Trophoblast cell (in vitro differentiated cells and primary cell): ENCODE results near the gene PREX1.

Experiments
- DNase-seq, 2 donors: peaks; one replicate each; pipeline ENCODE4 v3.0.0-alpha.2; 2016
- H2AFZ ChIP-seq: 2 replicates; pipeline ENCODE4 v1.6.1; 2013; ENCODE audit warnings: low read length, moderate library complexity, mild to moderate bottlenecking; ENCODE audit not compliant: insufficient read depth, poor library complexity
- H2AK5ac ChIP-seq: 2 replicates; pipeline ENCODE4 v1.6.1; 2013; ENCODE audit warnings: mild to moderate bottlenecking, low read length
- H2BK120ac ChIP-seq: 2 replicates; pipeline ENCODE4 v1.6.1; 2013; ENCODE audit warnings: low read length, mild to moderate bottlenecking, moderate library complexity; ENCODE audit not compliant: insufficient read depth, poor library complexity
- H2BK12ac ChIP-seq: 2 replicates; pipeline ENCODE4 v1.6.1; 2013; ENCODE audit warnings: mild to moderate bottlenecking, low read length, moderate library complexity
- H2BK5ac ChIP-seq: 2 replicates; pipeline ENCODE4 v1.6.1; 2013; ENCODE audit warnings: low read length, low read depth, moderate library complexity, mild to moderate bottlenecking; ENCODE audit not compliant: poor library complexity
- H3K14ac ChIP-seq: 2 replicates; pipeline ENCODE4 v1.6.1; 2013; ENCODE audit warnings: mild to moderate bottlenecking, low read length
- H3K18ac ChIP-seq: 2 replicates; pipeline ENCODE4 v1.6.1; 2013; ENCODE audit warnings: mild to moderate bottlenecking, low read length
- H3K23ac ChIP-seq: 2 replicates; pipeline ENCODE4 v1.6.1; 2013; ENCODE audit warnings: low read length
- H3K27ac ChIP-seq: 2 replicates; pipeline ENCODE4 v1.5.1; 2013; ENCODE audit warnings: low read depth, mild to moderate bottlenecking, inconsistent platforms, low read length, moderate library complexity
- H3K27me3 ChIP-seq: 2 replicates; pipeline ENCODE4 v1.6.1; 2013; ENCODE audit warnings: inconsistent platforms, mild to moderate bottlenecking, low read length, moderate library complexity; ENCODE audit not compliant: insufficient read depth
- H3K36me3 ChIP-seq, 2 experiments: 1 replicate in 1 of 2; 2 replicates in 1 of 2; pipeline ENCODE4 v1.6.1; 2013; ENCODE audit warnings: low read length in 2 of 2, mild to moderate bottlenecking in 2 of 2, moderate library complexity in 1 of 2; ENCODE audit not compliant: insufficient read depth in 2 of 2, control insufficient read depth in 1 of 2
- H3K4ac ChIP-seq: 2 replicates; pipeline ENCODE4 v1.6.1; 2013; ENCODE audit warnings: low read depth, mild to moderate bottlenecking, low read length, moderate library complexity
- H3K4me1 ChIP-seq, 2 experiments: 1 replicate in 1 of 2; 2 replicates in 1 of 2; pipeline ENCODE4 v1.6.1; 2013; ENCODE audit warnings: low read length in 2 of 2, mild to moderate bottlenecking in 2 of 2, moderate library complexity in 1 of 2; ENCODE audit not compliant: insufficient read depth in 2 of 2, control insufficient read depth in 1 of 2
- H3K4me2 ChIP-seq: 2 replicates; pipeline ENCODE4 v1.6.1; 2013; ENCODE audit warnings: inconsistent platforms, mild to moderate bottlenecking, low read length, moderate library complexity
- H3K4me3 ChIP-seq: 2 replicates; pipeline ENCODE4 v1.5.1; 2013; ENCODE audit warnings: mild to moderate bottlenecking, low read depth, low read length, inconsistent platforms
- H3K79me1 ChIP-seq: one replicate; pipeline ENCODE4 v1.6.1; 2013; ENCODE audit warnings: low read length
- H3K79me2 ChIP-seq: 2 replicates; pipeline ENCODE4 v1.6.1; 2013; ENCODE audit warnings: low read length, mild to moderate bottlenecking; ENCODE audit not compliant: control insufficient read depth, insufficient read depth, poor library complexity
- H3K9ac ChIP-seq: 2 replicates; pipeline ENCODE4 v1.6.1; 2013; ENCODE audit warnings: mild to moderate bottlenecking, low read length
- H3K9me3 ChIP-seq: 2 replicates; pipeline ENCODE4 v1.6.1; 2013; ENCODE audit warnings: low read depth, mild to moderate bottlenecking, control low read depth, inconsistent platforms, low read length; ENCODE audit not compliant: insufficient read depth
- H4K12ac ChIP-seq: 2 replicates; pipeline ENCODE4 v1.6.1; 2013; ENCODE audit warnings: low read depth, mild to moderate bottlenecking, low read length, moderate library complexity
- H4K8ac ChIP-seq: 2 replicates; pipeline ENCODE4 v1.6.1; 2013; ENCODE audit warnings: low read depth, mild to moderate bottlenecking, low read length, moderate library complexity
- H4K91ac ChIP-seq: one replicate; pipeline ENCODE4 v1.6.1; 2013; ENCODE audit warnings: low read depth, mild to moderate bottlenecking, low read length, moderate library complexity
- WGBS: extraction: QIAGEN DNeasy Blood & Tissue Kit; methylation state at CpG from one replicate; pipeline ENCODE4 v1.1.7; 2013; ENCODE audit warnings: missing lambda C conversion rate; ENCODE audit not compliant: insufficient read length, insufficient coverage; ENCODE audit errors: extremely low coverage; 5-methylcytosine and 5-hydroxymethylcytosine counted together

PREX1 gene

GRCh38 chr20:48822178-48822577 lies 5.6 kb downstream of the PREX1 start:
- Histone ChIP-seq H3K9ac (no peak overlapping the region), H3K23ac (no peak overlapping the region), H4K91ac (no peak overlapping the region), H3K9me3 (no peaks in the 10 kb centered on the region), H2BK5ac (no peak overlapping the region), H3K79me1 (peaks cover 2% of the 10 kb centered on the region), H4K12ac (no peak overlapping the region), H2BK120ac (no peak overlapping the region), H2BK12ac (no peak overlapping the region), H3K4ac (no peak overlapping the region), H3K36me3 (no peaks in the 10 kb centered on the region), H3K4me1 (peaks cover 0 to under 1% of the 10 kb centered on the region in 2 experiments), H3K79me2 (no peaks in the 10 kb centered on the region), H2AFZ (no peak overlapping the region), H3K27me3 (peaks cover 14% of the 10 kb centered on the region), H3K4me3 (no peak overlapping the region), H3K14ac (no peak overlapping the region), H3K27ac (no peak overlapping the region), H3K4me2 (no peak overlapping the region), H2AK5ac (no peak overlapping the region), H3K18ac (no peak overlapping the region), H4K8ac (no peak overlapping the region)
- no peak for DNase-seq
- WGBS = no CpG with 5 or more reads among the region's 2 CpGs

DNA sequence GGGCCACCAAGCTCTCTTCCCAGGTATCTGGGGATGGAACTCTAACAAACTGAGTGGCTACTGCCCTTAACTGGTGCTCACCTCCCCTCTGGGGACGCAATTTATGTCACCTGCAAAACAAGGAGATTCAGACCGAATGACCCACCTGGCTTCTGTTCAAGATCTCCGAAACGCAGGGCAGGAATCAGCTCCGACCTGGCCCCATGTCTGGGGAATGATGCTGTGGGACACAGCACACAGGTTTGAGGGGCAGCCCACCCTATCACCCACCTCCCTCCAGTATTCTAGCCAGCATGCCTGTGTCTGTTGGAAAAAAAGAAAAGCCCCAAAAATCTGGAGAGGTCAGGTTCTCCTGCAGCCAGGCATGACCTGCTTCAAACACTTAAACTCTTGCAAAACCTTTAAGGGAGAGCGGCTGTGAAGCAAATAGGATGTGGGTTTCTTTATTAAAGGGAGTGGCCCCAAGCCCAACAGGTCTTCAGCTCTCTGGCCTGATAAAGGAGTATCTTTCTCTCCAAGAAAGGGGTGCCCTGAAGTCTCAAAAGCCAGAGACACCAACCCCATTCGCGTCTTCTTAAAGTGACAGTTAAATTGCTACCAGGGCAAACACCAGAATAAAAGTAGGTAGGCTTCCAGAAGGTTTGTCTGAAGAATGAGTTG lies 6.4 kb downstream of the PREX1 start:
- Histone ChIP-seq H4K8ac (no peak overlapping the region), H2AK5ac (no peak overlapping the region), H3K27me3 (peaks cover 6% of the 10 kb centered on the region), H3K23ac (no peak overlapping the region), H2BK120ac (no peak overlapping the region), H3K9ac (no peak overlapping the region), H3K4me2 (no peak overlapping the region), H2BK5ac (no peak overlapping the region), H3K4me1 (no peaks in the 10 kb centered on the region), H3K4ac (no peak overlapping the region), H3K18ac (no peak overlapping the region), H3K27ac (no peak overlapping the region), H3K79me1 (no peaks in the 10 kb centered on the region), H2AFZ (no peak overlapping the region), H4K12ac (no peak overlapping the region), H3K4me3 (no peak overlapping the region), H3K14ac (no peak overlapping the region), H2BK12ac (no peak overlapping the region), H4K91ac (no peak overlapping the region), H3K36me3 (no peaks in the 10 kb centered on the region), H3K9me3 (no peaks in the 10 kb centered on the region), H3K79me2 (no peaks in the 10 kb centered on the region)
- DNase-seq = no peak
- no CpG with 5 or more reads among the region's 8 CpGs for WGBS

DNA sequence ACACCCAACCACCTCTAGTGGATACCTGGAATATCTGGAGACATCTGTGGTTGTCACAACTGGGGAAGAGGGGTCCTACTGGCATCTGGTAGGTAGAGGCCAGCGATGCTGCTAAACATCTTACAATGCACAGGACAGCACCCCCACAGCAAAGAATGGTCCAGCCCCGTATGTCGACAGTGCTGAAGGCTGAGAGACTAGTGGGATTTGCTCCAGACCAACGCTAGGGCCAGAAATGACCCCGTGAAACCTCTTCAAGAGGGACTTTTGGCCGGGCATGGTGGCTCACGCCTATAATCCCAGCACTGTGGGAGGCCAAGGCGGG lies 7.2 kb downstream of the PREX1 start:
- no peak overlapping the region for H2AK5ac ChIP-seq
- no peak overlapping the region for H2AFZ ChIP-seq
- no peak overlapping the region for H3K4ac ChIP-seq
- H3K23ac ChIP-seq = no peak overlapping the region
- H3K36me3 ChIP-seq = no peaks in the 10 kb centered on the region
- no peak overlapping the region for H3K14ac ChIP-seq
- H2BK5ac ChIP-seq = no peak overlapping the region
- no peak overlapping the region for H3K4me2 ChIP-seq
- no peak overlapping the region for H3K27ac ChIP-seq
- no peak overlapping the region for H4K91ac ChIP-seq
- no peaks in the 10 kb centered on the region for H3K79me2 ChIP-seq
- no peak overlapping the region for H4K8ac ChIP-seq
- no peaks in the 10 kb centered on the region for H3K79me1 ChIP-seq
- no peak overlapping the region for H2BK120ac ChIP-seq
- H3K18ac ChIP-seq = no peak overlapping the region
- no peak overlapping the region for H3K4me3 ChIP-seq
- H2BK12ac ChIP-seq = no peak overlapping the region
- WGBS = no CpG with 5 or more reads among the region's 8 CpGs
- H3K9me3 ChIP-seq = no peaks in the 10 kb centered on the region
- H3K9ac ChIP-seq = no peak overlapping the region
- no peaks in the 10 kb centered on the region for H3K27me3 ChIP-seq
- H3K4me1 ChIP-seq = peaks cover 0 to 2% of the 10 kb centered on the region in 2 experiments
- no peak overlapping the region for H4K12ac ChIP-seq
- no peak for DNase-seq

DNA sequence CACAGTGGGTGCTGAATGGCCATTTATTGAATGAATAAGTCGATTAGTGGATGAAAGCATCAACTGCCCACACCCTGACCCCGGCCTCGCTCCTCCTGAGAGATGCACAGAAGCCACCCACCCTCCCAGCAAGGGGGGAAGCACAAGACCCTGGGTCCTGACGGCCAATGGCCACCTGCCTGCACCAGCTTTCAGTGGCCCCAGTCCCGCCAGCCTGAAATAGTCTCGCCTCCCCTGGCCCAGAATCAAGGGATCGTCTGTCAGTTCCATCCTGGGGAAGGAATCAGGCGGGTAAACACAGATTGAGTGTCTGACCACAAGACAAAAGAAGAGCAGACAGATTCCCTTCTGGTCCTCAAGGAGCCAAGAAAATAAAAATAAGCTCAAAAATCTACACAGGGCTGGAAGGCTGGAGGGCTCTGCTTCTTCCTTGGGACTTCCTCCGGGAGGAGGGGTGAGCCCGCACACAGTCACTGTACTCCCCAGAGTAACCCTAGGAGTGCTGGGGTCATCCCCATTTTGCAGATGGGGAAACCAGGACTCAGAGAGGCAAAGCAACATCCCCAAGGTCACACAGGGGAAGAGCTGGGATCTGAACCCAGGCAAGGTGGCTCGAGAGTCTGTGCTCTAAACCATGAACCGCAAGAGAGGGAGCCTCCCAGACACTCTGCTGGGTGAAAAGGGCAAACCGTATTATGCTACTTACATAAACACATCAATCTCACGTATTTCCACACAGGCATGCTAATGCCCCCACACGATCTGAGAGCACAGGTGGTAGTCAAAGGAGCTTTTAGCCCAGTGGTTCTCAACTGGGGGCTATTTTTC lies 7.8 kb downstream of the PREX1 start:
- H4K8ac ChIP-seq = no peak overlapping the region
- no peak for DNase-seq
- no peak overlapping the region for H4K91ac ChIP-seq
- H3K4ac ChIP-seq = no peak overlapping the region
- H2BK12ac ChIP-seq = no peak overlapping the region
- no peaks in the 10 kb centered on the region for H3K27me3 ChIP-seq
- H3K79me2 ChIP-seq = no peaks in the 10 kb centered on the region
- WGBS = no CpG with 5 or more reads among the region's 15 CpGs
- no peak overlapping the region for H3K4me3 ChIP-seq
- no peak overlapping the region for H3K23ac ChIP-seq
- no peaks in the 10 kb centered on the region for H3K9me3 ChIP-seq
- H3K9ac ChIP-seq = no peak overlapping the region
- H3K14ac ChIP-seq = no peak overlapping the region
- H2BK120ac ChIP-seq = no peak overlapping the region
- no peak overlapping the region for H3K4me2 ChIP-seq
- H2AK5ac ChIP-seq = no peak overlapping the region
- no peak overlapping the region for H2AFZ ChIP-seq
- no peaks in the 10 kb centered on the region for H3K79me1 ChIP-seq
- H3K18ac ChIP-seq = no peak overlapping the region
- H2BK5ac ChIP-seq = no peak overlapping the region
- no peaks in the 10 kb centered on the region for H3K36me3 ChIP-seq
- no peak overlapping the region for H3K27ac ChIP-seq
- peaks cover 0 to 2% of the 10 kb centered on the region in 2 experiments for H3K4me1 ChIP-seq
- H4K12ac ChIP-seq = no peak overlapping the region
